SK-N-SH (cell line): Measurements from ENCODE around the gene KCTD11. TPM values are rescaled to one million over a fixed set of nuclear protein-coding genes. Genes with fewer than 3 reads are reported as not detected.

Experiments
- CTCF ChIA-PET: fragments of 300-600, 350-600 bp; formaldehyde crosslinking; extraction: SDS; loops from one replicate; lab custom pipeline; 2021; lab: Yijun Ruan, JAX
- POLR2A ChIA-PET: fragments of 350-600 bp; sonication (Branson Sonifier 250); formaldehyde crosslinking; extraction: SDS; loops from one replicate; lab custom pipeline; 2020; ENCODE audit warnings: antibody characterized with exemption, inconsistent platforms; lab: Yijun Ruan, JAX
- DNase-seq: peaks from one replicate; pipeline ENCODE4 v3.0.0; 2012
- H2AFZ ChIP-seq: fragments of 200-600 bp; sonication (generic); 2 replicates; pipeline ENCODE4 v1.8.1; 2016; ENCODE audit warnings: antibody characterized with exemption, mild to moderate bottlenecking, low read depth
- H3F3A ChIP-seq: fragments of 200-600 bp; sonication (generic); replicated peaks from 2 replicates; pipeline ENCODE3; 2016; ENCODE audit warnings: antibody characterized with exemption, mild to moderate bottlenecking; ENCODE audit not compliant: insufficient read depth
- H3K27ac ChIP-seq, 2 experiments: fragments of 200-500 bp in 1 of 2; fragments of 200-600 bp in 1 of 2; sonication (Bioruptor generic) in 1 of 2; sonication (generic), shearing (Covaris generic) in 1 of 2; 2 replicates each; pipeline versions ENCODE4 v1.5.1 to v1.6.1; 2014 to 2016; ENCODE audit warnings: low read depth in 2 of 2, inconsistent platforms in 1 of 2, low read length in 1 of 2, mild to moderate bottlenecking in 1 of 2, mixed read lengths in 1 of 2
- H3K27me3 ChIP-seq: fragments of 200-600 bp; sonication (generic), shearing (Covaris generic); 2 replicates; pipeline ENCODE4 v1.6.1; 2016; ENCODE audit warnings: mixed run types; ENCODE audit not compliant: insufficient read depth
- H3K36me3 ChIP-seq, 2 experiments: fragments of 200-500 bp in 1 of 2; fragments of 200-600 bp in 1 of 2; sonication (Bioruptor generic) in 1 of 2; sonication (generic) in 1 of 2; replicated peaks in 1 of 2; 2 replicates each; pipeline versions ENCODE3 to v1.5.1; 2014 to 2016; ENCODE audit warnings: low read length in 1 of 2, mild to moderate bottlenecking in 1 of 2; ENCODE audit not compliant: insufficient read depth in 2 of 2, control insufficient read depth in 1 of 2
- H3K4me1 ChIP-seq, 2 experiments: fragments of 200-500 bp in 1 of 2; fragments of 200-600 bp in 1 of 2; sonication (Bioruptor generic) in 1 of 2; sonication (generic), shearing (Covaris generic) in 1 of 2; 2 replicates each; pipeline versions ENCODE4 v1.5.1 to v1.6.1; 2014 to 2016; ENCODE audit warnings: low read depth in 1 of 2, low read length in 1 of 2, mixed run types in 1 of 2; ENCODE audit not compliant: insufficient read depth in 2 of 2, control insufficient read depth in 1 of 2
- H3K4me2 ChIP-seq: fragments of 200-600 bp; sonication (generic), shearing (Covaris generic); 2 replicates; pipeline ENCODE4 v1.6.1; 2017; ENCODE audit warnings: mixed run types
- H3K4me3 ChIP-seq, 2 experiments: fragments of 200-500 bp in 1 of 2; fragments of 200-600 bp in 1 of 2; sonication (Bioruptor generic) in 1 of 2; sonication (generic), shearing (Covaris generic) in 1 of 2; 2 replicates each; pipeline versions ENCODE4 v1.5.1 to v1.8.1; 2014 to 2016; ENCODE audit warnings: low read depth in 2 of 2, inconsistent platforms in 1 of 2, low read length in 1 of 2, mild to moderate bottlenecking in 1 of 2, mixed read lengths in 1 of 2, moderate library complexity in 1 of 2
- H3K79me2 ChIP-seq: fragments of 200-600 bp; sonication (generic); 2 replicates; pipeline ENCODE4 v1.8.1; 2017; ENCODE audit warnings: mild to moderate bottlenecking; ENCODE audit not compliant: insufficient read depth
- H3K9ac ChIP-seq: fragments of 200-600 bp; sonication (generic); 2 replicates; pipeline ENCODE4 v1.6.1; 2017; ENCODE audit warnings: mixed run types
- H3K9me2 ChIP-seq: fragments of 200-600 bp; sonication (generic); 2 replicates; pipeline ENCODE4 v1.6.1; 2017; ENCODE audit warnings: mixed run types
- H3K9me3 ChIP-seq: fragments of 200-600 bp; sonication (generic); 2 replicates; pipeline ENCODE4 v1.6.1; 2017; ENCODE audit warnings: mixed run types, mild to moderate bottlenecking, moderate library complexity
- H4K20me1 ChIP-seq: fragments of 200-600 bp; sonication (generic); 2 replicates; pipeline ENCODE4 v1.6.1; 2017; ENCODE audit warnings: mild to moderate bottlenecking, mixed run types; ENCODE audit not compliant: insufficient read depth
- CTCF ChIP-seq: fragments of 200-600 bp; sonication (generic); IDR thresholded peaks from 2 replicates; pipeline ENCODE4 v1.6.1; 2017; ENCODE audit warnings: antibody characterized with exemption, mild to moderate bottlenecking, moderate library complexity
- ELF1 ChIP-seq: IDR thresholded peaks from 2 replicates; pipeline ENCODE4 v1.4.0; 2012
- EP300 ChIP-seq, 2 experiments: IDR thresholded peaks; 2 replicates each; pipeline versions ENCODE4 v1.4.0 to v1.6.1; 2012; ENCODE audit warnings: borderline replicate concordance in 1 of 2, low read depth in 1 of 2, low read length in 1 of 2
- FOSL2 ChIP-seq: IDR thresholded peaks from 2 replicates; pipeline ENCODE4 v1.4.0; 2012; ENCODE audit warnings: low read depth, mild to moderate bottlenecking, moderate library complexity, borderline replicate concordance
- FOXJ3 ChIP-seq: sonication (generic); formaldehyde crosslinking; IDR thresholded peaks from 2 replicates; pipeline ENCODE4 v1.5.1; 2020; ENCODE audit warnings: mild to moderate bottlenecking, missing genetic modification reagents
- FOXM1 ChIP-seq: IDR thresholded peaks from 2 replicates; pipeline ENCODE4 v1.4.0; 2012; ENCODE audit warnings: low read depth, mild to moderate bottlenecking
- GATA2 ChIP-seq: sonication (generic); formaldehyde crosslinking; IDR thresholded peaks from 2 replicates; pipeline ENCODE4 v1.5.0; 2020; ENCODE audit warnings: mild to moderate bottlenecking, missing genetic modification reagents
- IRF3 ChIP-seq: fragments of 150-350 bp; IDR thresholded peaks from 2 replicates; pipeline ENCODE4 v1.6.1; 2016; ENCODE audit warnings: mild to moderate bottlenecking, low read depth, low read length
- MEF2A ChIP-seq: IDR thresholded peaks from 2 replicates; pipeline ENCODE4 v1.4.0; 2012; ENCODE audit warnings: low read depth, borderline replicate concordance
- MXI1 ChIP-seq: IDR thresholded peaks from 2 replicates; pipeline ENCODE4 v1.6.1; 2012; ENCODE audit warnings: mild to moderate bottlenecking, low read depth, low read length, improper control_type of control experiment
- PBX3 ChIP-seq: IDR thresholded peaks from 2 replicates; pipeline ENCODE4; 2012
- RAD21 ChIP-seq: IDR thresholded peaks from 2 replicates; pipeline ENCODE4 v1.6.1; 2012; ENCODE audit warnings: mild to moderate bottlenecking, low read length
- REST ChIP-seq: IDR thresholded peaks from 2 replicates; pipeline ENCODE4 v1.6.1; 2012; ENCODE audit warnings: mild to moderate bottlenecking, low read depth, low read length, moderate library complexity
- RFX5 ChIP-seq: IDR thresholded peaks from 2 replicates; pipeline ENCODE4 v1.6.1; 2012; ENCODE audit warnings: mild to moderate bottlenecking, improper control_type of control experiment, low read length
- SMC3 ChIP-seq: IDR thresholded peaks from 2 replicates; pipeline ENCODE4 v1.6.1; 2012; ENCODE audit warnings: low read depth, low read length, improper control_type of control experiment
- TEAD4 ChIP-seq: IDR thresholded peaks from 2 replicates; pipeline ENCODE4 v1.4.0; 2012; ENCODE audit warnings: mild to moderate bottlenecking, borderline replicate concordance; ENCODE audit not compliant: insufficient read depth
- USF1 ChIP-seq: IDR thresholded peaks from 2 replicates; pipeline ENCODE4 v1.4.0; 2012; ENCODE audit warnings: low read depth, borderline replicate concordance
- ZBTB33 ChIP-seq: IDR thresholded peaks from 2 replicates; pipeline ENCODE4 v1.4.0; 2012; ENCODE audit warnings: low read depth, borderline replicate concordance
- WGBS: methylation state at CpG from one replicate; pipeline ENCODE4 v1.1.6; 2017; ENCODE audit warnings: low lambda C conversion rate; 5-methylcytosine and 5-hydroxymethylcytosine counted together
- polyA plus RNA-seq, 3 experiments: library from polyadenylated mRNA; depleted of rRNA; stranded (reverse); fragments of >200 nt; gene quantifications; 2 replicates each; pipeline ENCODE4 v1.2.3, GENCODE V29; 2012

The KCTD11 gene
- polyA plus RNA-seq, 1 of the 3 experiments (the other 2 are of a cell fraction): 9.5 TPM

- TF ChIP-seq PBX3 (no peak), EP300 (IDR thresholded peaks at IDR 0.05; ENCODE audit: borderline replicate concordance in 1 of 2, low read depth in 1 of 2, low read length in 1 of 2) (no peak), USF1 (no peak), FOSL2 (no peak)
These were observed 23.1 kb upstream of the KCTD11 start, which contains the start of gene NEURL4 (continued) for GRCh38 chr17:7328840-7329373.

GRCh38 chr17:7329374-7329996, 22.5 kb upstream of the KCTD11 start:
- H3K4me2 ChIP-seq: peak overlapping the region; percentile 86
- H4K20me1 ChIP-seq: no peaks in the 10 kb centered on the region
- H3K27ac ChIP-seq: peak overlapping the region; percentile 79 to 92
- H3K9me2 ChIP-seq: no peaks in the 10 kb centered on the region
- H3K36me3 ChIP-seq: peaks cover 0 to 20% of the 10 kb centered on the region in 2 experiments
- peaks cover 17% of the 10 kb centered on the region; the same call in 1 of the 2 replicates for H3K79me2 ChIP-seq
- H3F3A ChIP-seq: no peaks in the 10 kb centered on the region
- peak; percentile 97 for DNase-seq
- H3K27me3 ChIP-seq: no peaks in the 10 kb centered on the region; the same call in 1 of the 2 replicates
- WGBS: 0% methylated on average over 8 of the region's 43 CpGs
- peak overlapping the region; percentile 75 for H2AFZ ChIP-seq
- H3K4me3 ChIP-seq: peak overlapping the region; percentile 69 to 93
- no peaks in the 10 kb centered on the region for H3K9me3 ChIP-seq
- POLR2A ChIA-PET: interaction anchor here (0.6 to 2.3 kb wide), 15 partner anchors 9 to 358 kb away, joined by 3 to 11 read pairs (median 4); partner anchors contain the start of genes ACADVL, DLG4, DVL2 and GPS2
- CTCF ChIA-PET: interaction anchor here (0.8 to 2.3 kb wide), 11 partner anchors 11 to 284 kb away, joined by 3 to 8 read pairs (median 4); partner anchors contain the start of genes KCTD11 and TMEM95
- peaks cover 3 to 13% of the 10 kb centered on the region in 2 experiments; a peak in 2 of 4 replicates for H3K4me1 ChIP-seq
- peak overlapping the region; percentile 65 for H3K9ac ChIP-seq
- TF ChIP-seq TEAD4 (no peak), ZBTB33 (peak; percentile 76; the same call in 1 of the 2 replicates), RFX5 (no peak), MXI1 (peak; percentile 87), FOSL2 (no peak), MEF2A (no peak), SMC3 (no peak), GATA2 (no peak), IRF3 (no peak), ELF1 (no peak), FOXM1 (no peak), CTCF (0 out of 2 replicates have a peak, but pooled peaks have one; percentile 9), FOXJ3 (CRISPR knock-in tag) (no peak), REST (no peak), RAD21 (no peak)
